ENCODE measurements around the gene UNC13C. TPM values are rescaled to one million over a fixed set of nuclear protein-coding genes. Genes with fewer than 3 reads are reported as not detected.

Gene UNC13C
- total RNA-seq, 1 donor = 0.81 TPM

DNA sequence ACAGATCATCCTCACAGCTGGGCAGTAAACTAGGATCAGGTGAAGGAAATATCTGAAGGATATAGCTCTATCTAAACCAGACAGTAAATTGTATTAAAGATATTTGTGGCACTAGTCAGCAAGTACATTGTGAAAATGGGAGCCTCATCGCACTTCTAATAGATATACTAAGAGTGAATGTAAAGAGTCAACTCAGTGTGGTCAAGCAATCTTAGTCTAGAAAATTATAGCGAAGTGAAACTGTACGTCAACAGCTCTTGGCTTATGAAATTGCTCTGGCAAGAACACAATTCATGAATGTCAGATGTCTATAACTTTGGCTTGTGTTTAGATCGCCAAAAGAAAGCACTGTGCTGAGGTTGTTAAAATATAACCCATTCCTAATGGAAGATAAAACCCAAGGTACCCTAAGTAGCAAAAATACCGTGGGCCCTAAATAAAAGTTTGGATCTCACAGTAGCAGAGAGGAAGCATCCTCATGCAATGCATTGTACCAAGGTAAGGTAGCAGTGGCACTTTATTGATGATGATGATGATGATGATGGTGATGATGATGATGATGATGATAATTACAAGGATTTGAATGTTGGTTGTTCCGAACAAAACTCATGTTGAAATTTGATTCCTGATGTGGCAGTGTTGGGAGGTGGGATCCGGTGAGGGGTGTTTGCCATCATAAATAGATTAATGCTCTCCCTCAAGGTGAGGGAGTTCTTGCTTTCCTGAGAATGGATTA is 228.5 kb downstream of the UNC13C start:
- H3K4me3 ChIP-seq (ENCODE audit: low read depth, low read length) = no peak overlapping the region
- TF ChIP-seq CTCF (IDR thresholded peaks at IDR 0.05; ENCODE audit: insufficient read depth, low read length) = no peak
- no peak for DNase-seq (ENCODE audit: low read depth)

DNA sequence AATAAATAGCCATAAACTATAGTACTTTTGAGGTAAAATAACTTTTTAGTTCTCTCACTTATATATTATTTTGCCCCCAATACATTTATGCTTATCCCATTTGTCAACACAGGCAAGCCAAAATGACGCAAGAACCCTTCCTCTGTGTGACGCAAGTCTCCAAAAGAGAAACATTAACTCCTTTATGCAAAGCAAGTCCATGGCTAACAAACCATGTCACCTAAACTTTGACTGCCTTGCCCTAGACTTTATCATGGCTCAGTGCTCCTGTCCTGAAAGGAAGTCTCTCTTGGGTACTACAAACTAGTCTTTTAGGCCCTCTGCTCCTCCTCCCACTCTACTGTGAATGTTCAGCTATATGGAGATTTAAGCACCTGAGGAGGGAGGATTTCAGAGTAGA is 230.5 kb downstream of the UNC13C start:
- H3K4me3 ChIP-seq (ENCODE audit: low read depth, low read length) = no peak overlapping the region
- no peak for DNase-seq (ENCODE audit: low read depth)
- no peak for TF ChIP-seq CTCF (IDR thresholded peaks at IDR 0.05; ENCODE audit: insufficient read depth, low read length)

DNA sequence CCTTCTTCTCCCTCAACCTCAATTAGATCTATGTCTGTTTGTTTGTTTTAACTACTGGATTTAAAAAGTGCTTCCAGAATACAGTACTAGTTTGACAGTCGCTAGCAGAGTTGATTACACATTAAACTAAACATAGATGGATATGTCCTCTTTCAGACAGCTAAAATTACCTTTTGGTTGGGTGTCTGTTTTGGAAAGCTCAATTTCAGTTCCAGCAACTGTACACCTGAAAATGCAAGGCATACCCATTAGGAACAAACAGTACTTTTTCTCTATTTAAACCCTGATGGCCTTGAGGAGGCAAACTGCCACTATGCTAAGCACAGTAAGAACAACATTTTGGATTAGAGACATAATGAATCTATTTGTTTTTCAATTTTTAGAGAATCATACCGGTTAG is 234.4 kb downstream of the UNC13C start:
- no peak for TF ChIP-seq CTCF (IDR thresholded peaks at IDR 0.05; ENCODE audit: insufficient read depth, low read length)
- DNase-seq (ENCODE audit: low read depth) = no peak
- no peak overlapping the region for H3K4me3 ChIP-seq (ENCODE audit: low read depth, low read length)

DNA sequence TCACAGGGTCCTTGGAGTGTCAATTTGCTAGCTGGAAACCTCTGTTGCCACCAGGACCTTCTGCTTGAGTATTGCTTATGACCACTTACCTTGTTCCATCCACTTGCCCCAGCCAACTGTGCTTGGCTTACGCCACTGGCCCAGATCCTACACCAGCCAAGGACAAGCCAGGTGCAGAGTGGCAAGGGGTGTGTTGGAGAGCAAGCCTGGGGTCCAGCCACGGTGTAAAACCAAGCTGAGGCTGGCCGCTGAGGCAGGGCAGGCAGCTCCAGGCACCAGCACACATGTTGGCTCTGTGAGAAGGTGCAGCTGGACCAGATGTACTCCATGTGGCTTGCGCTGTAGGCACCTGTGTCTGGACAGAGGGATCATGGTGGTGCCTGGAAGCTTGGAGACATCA is 248.2 kb downstream of the UNC13C start:
- no peak for DNase-seq (ENCODE audit: low read depth)
- no peak for TF ChIP-seq CTCF (IDR thresholded peaks at IDR 0.05; ENCODE audit: insufficient read depth, low read length)
- H3K4me3 ChIP-seq (ENCODE audit: low read depth, low read length) = no peak overlapping the region

DNA sequence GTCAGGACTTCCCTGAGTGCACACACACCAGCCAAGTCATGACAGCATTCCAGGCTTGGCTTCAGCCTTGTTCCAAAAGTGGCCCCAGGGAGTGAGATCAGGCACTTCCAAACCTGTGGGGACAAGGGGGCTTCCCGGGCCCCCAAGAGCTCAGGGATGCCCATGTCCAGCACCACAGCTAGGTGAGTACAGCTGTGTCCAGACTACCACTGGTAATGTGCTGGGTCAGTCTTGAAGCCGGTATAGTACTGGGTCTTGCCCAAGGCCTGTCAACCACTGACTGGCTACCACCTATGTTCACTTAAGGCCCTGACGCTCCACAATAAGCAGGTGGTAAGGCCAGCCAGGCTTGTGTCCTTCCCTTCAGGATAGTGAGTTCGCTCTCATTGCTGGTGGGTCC is 249.3 kb downstream of the UNC13C start:
- DNase-seq (ENCODE audit: low read depth) = no peak

GRCh38 chr15:54250326-54250725 is 272.1 kb downstream of the UNC13C start:
- no peak overlapping the region for H3K4me3 ChIP-seq (ENCODE audit: low read depth, low read length)
- no peak for DNase-seq (ENCODE audit: low read depth)
- TF ChIP-seq CTCF (IDR thresholded peaks at IDR 0.05; ENCODE audit: insufficient read depth, low read length) = no peak

More for the DNA sequence above, 249.3 kb downstream of the UNC13C start:
- no peak overlapping the region for H3K4me3 ChIP-seq (ENCODE audit: low read depth, low read length)
- no peak for TF ChIP-seq CTCF (IDR thresholded peaks at IDR 0.05; ENCODE audit: insufficient read depth, low read length)

GRCh38 chr15:54256190-54256589 is 277.9 kb downstream of the UNC13C start:
- TF ChIP-seq CTCF (IDR thresholded peaks at IDR 0.05; ENCODE audit: insufficient read depth, low read length) = no peak
- no peak for DNase-seq (ENCODE audit: low read depth)
- no peak overlapping the region for H3K4me3 ChIP-seq (ENCODE audit: low read depth, low read length)
